Hypothalamus (tissue), 51 donors: ENCODE data around the gene MMAA.

ENCODE experiments used
- DNase-seq, 51 donors: peaks; one replicate each; lab custom pipeline; 2025; lab: John Stamatoyannopoulos, UW

Gene MMAA

GRCh38 chr4:145697332-145697731 is 78.1 kb downstream of the MMAA start:
- no peak for DNase-seq

GRCh38 chr4:145698507-145698906 is 79.3 kb downstream of the MMAA start:
- DNase-seq = no peak

- DNase-seq = no peak
These were observed 84.8 kb downstream of the MMAA start for GRCh38 chr4:145703850-145704497.

- no peak for DNase-seq
These were observed 90.2 kb downstream of the MMAA start for GRCh38 chr4:145709336-145709735.
